GM19463 (cell line): ENCODE data around the gene HAP1.
"Not testable (repeated sequence)": the region's sequence is repeated elsewhere in the genome, so short reads cannot be mapped to it uniquely, and the experiment has no call there.

Source experiments
- ATAC-seq: cut with Tn5 transposase; IDR thresholded peaks from one replicate; pipeline ENCODE4 v1.9.1; 2021; ENCODE audit warnings: mild to moderate bottlenecking, moderate library complexity; ENCODE audit not compliant: unreplicated experiment

The HAP1 gene

GRCh38 chr17:41734139-41734948 is at the start of gene HAP1:
TSS of gene HAP1 (minus strand) at chr17:41734643. CDS start at chr17:41734634, 9 bp downstream.
- ATAC-seq: no peak

GRCh38 chr17:41782142-41782541 is 47.7 kb upstream of the HAP1 start:
- no peak for ATAC-seq

GRCh38 chr17:41781404-41782110 is 47.1 kb upstream of the HAP1 start:
- no peak for ATAC-seq

- no peak for ATAC-seq
Measured at GRCh38 chr17:41779954-41780353, 45.5 kb upstream of the HAP1 start.

GRCh38 chr17:41777574-41778188 is 43.2 kb upstream of the HAP1 start:
- no peak for ATAC-seq

- no peak for ATAC-seq
Measured at GRCh38 chr17:41777157-41777573, 42.7 kb upstream of the HAP1 start.

- not testable (repeated sequence) for ATAC-seq
Measured at GRCh38 chr17:41776262-41776900, 41.9 kb upstream of the HAP1 start.

- ATAC-seq: no peak
Measured at GRCh38 chr17:41775394-41776226, 41.2 kb upstream of the HAP1 start.

GRCh38 chr17:41773731-41774193 is 39.3 kb upstream of the HAP1 start:
- ATAC-seq: no peak

GRCh38 chr17:41773190-41773588 is 38.7 kb upstream of the HAP1 start:
- ATAC-seq: no peak

GRCh38 chr17:41772586-41773189 is 38.2 kb upstream of the HAP1 start:
- ATAC-seq: no peak

- ATAC-seq: no peak
Measured at GRCh38 chr17:41772218-41772585, 37.8 kb upstream of the HAP1 start.

GRCh38 chr17:41771389-41772206 is 37.2 kb upstream of the HAP1 start:
- ATAC-seq: no peak

GRCh38 chr17:41769985-41770384 is 35.5 kb upstream of the HAP1 start:
- no peak for ATAC-seq

- no peak for ATAC-seq
Measured at GRCh38 chr17:41769346-41769862, 35.0 kb upstream of the HAP1 start.

GRCh38 chr17:41768682-41769288 is 34.3 kb upstream of the HAP1 start:
- no peak for ATAC-seq

- no peak for ATAC-seq
Measured at GRCh38 chr17:41767324-41768042, 33.0 kb upstream of the HAP1 start.

- no peak for ATAC-seq
Measured at GRCh38 chr17:41766135-41766534, 31.7 kb upstream of the HAP1 start.
